Smooth muscle cell (in vitro differentiated cells): ENCODE data around the gene IQGAP2. TPM values are rescaled to one million over a fixed set of nuclear protein-coding genes. Genes with fewer than 3 reads are reported as not detected.
A peak's percentile ranks its signal among the peaks of the same experiment; 100 is the strongest.

Source experiments
- DNase-seq: peaks from one replicate; lab custom pipeline; 2025; ENCODE audit not compliant: unreplicated experiment; lab: John Stamatoyannopoulos, UW
- H2AFZ ChIP-seq: fragments of 200-600 bp; sonication (generic); 2 replicates; pipeline ENCODE4 v1.6.0; 2016; ENCODE audit warnings: antibody characterized with exemption, low read depth, mild to moderate bottlenecking
- H3F3A ChIP-seq: fragments of 200-600 bp; sonication (generic); 2 replicates; pipeline ENCODE4 v1.6.0; 2017; ENCODE audit warnings: antibody characterized with exemption, low read depth
- H3K27ac ChIP-seq: fragments of 200-600 bp; sonication (generic); 2 replicates; pipeline ENCODE4 v1.5.1; 2016; ENCODE audit warnings: low read depth, mild to moderate bottlenecking
- H3K27me3 ChIP-seq: fragments of 200-600 bp; sonication (generic); 2 replicates; pipeline ENCODE4 v1.6.1; 2016; ENCODE audit warnings: low read depth, mild to moderate bottlenecking
- H3K36me3 ChIP-seq: fragments of 200-600 bp; sonication (generic); 2 replicates; pipeline ENCODE4 v1.5.1; 2016; ENCODE audit warnings: low read depth
- H3K4me1 ChIP-seq: fragments of 200-600 bp; sonication (generic); 2 replicates; pipeline ENCODE4 v1.5.1; 2016; ENCODE audit warnings: low read depth
- H3K4me2 ChIP-seq: fragments of 200-600 bp; sonication (generic); 2 replicates; pipeline ENCODE4 v1.6.0; 2016; ENCODE audit warnings: mild to moderate bottlenecking
- H3K4me3 ChIP-seq: fragments of 200-600 bp; sonication (generic); 2 replicates; pipeline ENCODE4 v1.5.1; 2016; ENCODE audit warnings: mild to moderate bottlenecking
- H3K79me2 ChIP-seq: fragments of 200-600 bp; sonication (generic); 2 replicates; pipeline ENCODE4 v1.6.0; 2016; ENCODE audit warnings: low read depth, mild to moderate bottlenecking
- H3K9ac ChIP-seq: fragments of 200-600 bp; sonication (generic); 2 replicates; pipeline ENCODE4 v1.6.0; 2016; ENCODE audit warnings: low read depth
- H3K9me3 ChIP-seq: fragments of 200-600 bp; sonication (generic); replicated peaks from 2 replicates; pipeline ENCODE4 v1.5.1; 2016; ENCODE audit warnings: low read depth
- H4K20me1 ChIP-seq: fragments of 200-600 bp; sonication (generic); 2 replicates; pipeline ENCODE4 v1.6.0; 2016; ENCODE audit warnings: low read depth
- WGBS: methylation state at CpG from one replicate; pipeline ENCODE4 v1.1.7; 2016; ENCODE audit warnings: low lambda C conversion rate; 5-methylcytosine and 5-hydroxymethylcytosine counted together
- polyA plus RNA-seq: library from polyadenylated mRNA; unstranded; fragments of >200 nt; fragmentation: Nextera tagmentation; extraction: Ambion mirVana; gene quantifications from 2 replicates; pipeline ENCODE4 v1.2.1, GENCODE V29; 2016
- total RNA-seq: library from RNA; depleted of rRNA; stranded (reverse); fragments of >200 nt; gene quantifications from 2 replicates; pipeline ENCODE4 v1.2.3, GENCODE V29; 2014
- TF ChIP-seq, protein P1 (sequence below): fragments of 200-600 bp; sonication (generic); IDR thresholded peaks from 2 replicates; pipeline ENCODE4 v1.5.1; 2017; ENCODE audit warnings: borderline replicate concordance, mild to moderate bottlenecking, antibody characterized with exemption; ENCODE audit not compliant: insufficient read depth, poor library complexity, severe bottlenecking

The IQGAP2 gene
- total and polyA plus RNA-seq, 2 experiments from 2014 or later: 7.3 to 16.6 TPM

DNA sequence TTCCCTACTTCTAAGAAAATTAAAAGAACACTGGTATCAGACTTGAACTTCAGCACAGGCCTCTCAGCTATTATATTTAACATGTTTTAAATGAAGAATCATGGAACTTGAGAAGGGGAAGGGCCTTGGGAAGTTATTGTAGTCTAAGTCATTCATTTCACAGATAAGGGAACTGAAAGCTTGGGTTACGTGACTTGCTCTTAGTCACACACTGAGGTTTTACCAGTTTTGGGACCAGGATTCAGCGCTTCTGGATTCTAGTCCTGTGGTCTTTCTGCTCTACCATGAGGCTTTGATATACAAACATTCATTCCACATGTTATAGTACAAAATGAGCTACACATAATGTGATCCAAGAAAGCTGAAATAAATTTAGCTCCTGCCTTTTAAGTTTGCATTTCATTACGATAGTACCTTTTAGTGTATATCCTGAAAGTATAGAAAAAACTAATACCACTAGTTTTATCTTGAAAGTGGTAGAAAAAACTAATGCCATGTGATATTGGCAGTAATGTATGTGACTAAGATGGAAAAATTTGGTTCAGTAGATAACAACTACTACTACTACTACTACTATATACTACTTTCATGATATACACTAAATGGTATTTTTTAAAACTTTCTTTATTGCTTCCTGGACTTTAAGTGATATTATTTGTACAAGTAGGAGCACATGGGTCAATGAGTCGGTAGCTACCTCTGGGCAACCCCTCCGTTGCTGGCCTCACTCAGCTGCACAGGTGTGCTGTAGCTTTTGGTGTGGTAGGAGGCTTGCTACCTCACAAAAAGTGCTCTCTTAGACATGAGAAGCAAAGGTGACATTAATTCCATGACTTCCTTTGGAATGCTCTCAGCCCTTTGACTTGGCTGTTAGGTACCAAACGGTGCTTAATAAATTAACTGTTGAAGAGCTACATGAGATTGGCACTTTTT is 179.4 kb downstream of the IQGAP2 start:
- H3K27ac ChIP-seq: peak overlapping the region; percentile 80
- H4K20me1 ChIP-seq: no peaks in the 10 kb centered on the region
- H3K9me3 ChIP-seq: no peaks in the 10 kb centered on the region
- DNase-seq: no peak
- no peak overlapping the region for H2AFZ ChIP-seq
- no peak overlapping the region for H3K9ac ChIP-seq
- peaks cover 7% of the 10 kb centered on the region for H3K4me1 ChIP-seq
- no peaks in the 10 kb centered on the region for H3K27me3 ChIP-seq
- 47% methylated on average over 6 of the region's 6 CpGs for whole genome bisulfite sequencing
- peak overlapping the region; percentile 72 for H3K4me2 ChIP-seq
- H3K4me3 ChIP-seq: no peak overlapping the region
- TF ChIP-seq, protein P1, sequence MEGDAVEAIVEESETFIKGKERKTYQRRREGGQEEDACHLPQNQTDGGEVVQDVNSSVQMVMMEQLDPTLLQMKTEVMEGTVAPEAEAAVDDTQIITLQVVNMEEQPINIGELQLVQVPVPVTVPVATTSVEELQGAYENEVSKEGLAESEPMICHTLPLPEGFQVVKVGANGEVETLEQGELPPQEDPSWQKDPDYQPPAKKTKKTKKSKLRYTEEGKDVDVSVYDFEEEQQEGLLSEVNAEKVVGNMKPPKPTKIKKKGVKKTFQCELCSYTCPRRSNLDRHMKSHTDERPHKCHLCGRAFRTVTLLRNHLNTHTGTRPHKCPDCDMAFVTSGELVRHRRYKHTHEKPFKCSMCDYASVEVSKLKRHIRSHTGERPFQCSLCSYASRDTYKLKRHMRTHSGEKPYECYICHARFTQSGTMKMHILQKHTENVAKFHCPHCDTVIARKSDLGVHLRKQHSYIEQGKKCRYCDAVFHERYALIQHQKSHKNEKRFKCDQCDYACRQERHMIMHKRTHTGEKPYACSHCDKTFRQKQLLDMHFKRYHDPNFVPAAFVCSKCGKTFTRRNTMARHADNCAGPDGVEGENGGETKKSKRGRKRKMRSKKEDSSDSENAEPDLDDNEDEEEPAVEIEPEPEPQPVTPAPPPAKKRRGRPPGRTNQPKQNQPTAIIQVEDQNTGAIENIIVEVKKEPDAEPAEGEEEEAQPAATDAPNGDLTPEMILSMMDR: no peak
- no peaks in the 10 kb centered on the region for H3F3A ChIP-seq
- H3K79me2 ChIP-seq: no peaks in the 10 kb centered on the region
- no peaks in the 10 kb centered on the region for H3K36me3 ChIP-seq

DNA sequence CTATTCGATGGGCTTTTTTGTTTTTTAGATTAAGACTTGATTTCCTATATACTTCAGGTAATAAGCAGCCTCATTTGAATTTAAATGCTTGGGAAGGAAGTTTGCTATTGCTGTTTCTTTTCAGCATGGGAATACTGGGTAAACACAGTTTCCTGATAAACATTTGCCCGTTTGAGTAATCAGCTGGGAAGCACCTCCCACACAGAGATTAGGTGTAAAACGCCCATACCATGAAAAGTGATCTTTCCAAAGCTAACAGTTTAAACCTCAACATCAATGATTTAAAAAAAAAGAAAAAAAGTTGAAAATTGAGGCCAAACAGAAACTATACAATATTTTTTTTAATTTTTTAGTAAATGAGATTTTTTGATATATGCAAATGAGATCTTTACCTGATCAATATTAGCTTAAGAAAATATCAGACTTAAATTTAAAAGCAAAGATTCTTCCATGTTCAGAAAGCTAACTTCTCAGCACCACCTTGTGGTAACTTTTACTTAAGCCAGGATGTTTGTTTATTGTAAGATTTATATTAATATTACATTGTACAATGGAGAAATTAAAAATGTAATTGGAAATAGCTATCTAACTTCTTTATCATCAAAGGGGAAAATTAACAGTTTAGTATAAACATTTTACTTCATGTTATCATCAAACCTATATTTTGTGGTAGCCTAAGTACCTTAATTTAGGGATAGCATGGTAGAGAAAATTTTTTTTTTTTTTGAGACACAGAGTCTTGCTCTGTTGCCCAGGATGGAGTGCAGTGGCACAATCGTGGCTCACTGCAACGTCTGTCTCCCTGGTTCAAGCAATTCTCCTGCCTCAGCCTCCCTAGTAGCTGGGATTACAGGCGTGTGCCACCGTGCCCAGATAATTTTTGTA is 180.3 kb downstream of the IQGAP2 start:
- no peaks in the 10 kb centered on the region for H3F3A ChIP-seq
- H4K20me1 ChIP-seq: no peaks in the 10 kb centered on the region
- H3K27ac ChIP-seq: peak overlapping the region; percentile 80
- H3K9me3 ChIP-seq: no peaks in the 10 kb centered on the region
- H3K9ac ChIP-seq: no peak overlapping the region
- no peaks in the 10 kb centered on the region for H3K27me3 ChIP-seq
- no peak overlapping the region for H2AFZ ChIP-seq
- H3K4me2 ChIP-seq: peak overlapping the region; percentile 72
- TF ChIP-seq, protein P1: peak; percentile 54
- H3K4me1 ChIP-seq: peaks cover 7% of the 10 kb centered on the region
- WGBS: 65% methylated on average over 7 of the region's 7 CpGs
- H3K4me3 ChIP-seq: no peak overlapping the region
- no peak for DNase-seq
- no peaks in the 10 kb centered on the region for H3K36me3 ChIP-seq
- H3K79me2 ChIP-seq: no peaks in the 10 kb centered on the region

DNA sequence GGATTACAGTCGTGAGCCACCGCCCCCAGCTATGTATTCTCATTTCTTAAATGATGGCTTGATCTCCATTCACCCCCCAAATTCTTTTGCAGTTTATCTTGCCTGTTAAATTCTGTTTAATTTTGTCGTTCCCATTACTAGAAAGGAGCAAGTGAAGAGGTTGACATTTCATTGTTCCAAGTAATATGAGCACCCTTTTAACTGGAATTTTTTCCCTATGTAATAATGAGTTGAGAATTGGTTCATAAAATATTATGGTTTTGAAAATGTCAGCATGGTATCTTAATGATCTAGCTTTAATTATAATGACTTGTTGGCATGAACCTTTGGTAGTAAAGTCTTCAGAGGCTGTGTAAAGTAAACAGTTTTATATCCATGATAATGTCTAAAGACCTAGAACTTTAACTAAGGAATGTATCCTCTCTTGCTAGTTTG is 182.7 kb downstream of the IQGAP2 start:
- no peak overlapping the region for H3K27ac ChIP-seq
- no peak overlapping the region for H2AFZ ChIP-seq
- no peaks in the 10 kb centered on the region for H4K20me1 ChIP-seq
- H3K9me3 ChIP-seq: no peaks in the 10 kb centered on the region
- H3K9ac ChIP-seq: no peak overlapping the region
- WGBS: 88% methylated on average over 3 of the region's 3 CpGs
- H3K36me3 ChIP-seq: no peaks in the 10 kb centered on the region
- H3K4me1 ChIP-seq: peaks cover 7% of the 10 kb centered on the region
- H3K4me2 ChIP-seq: no peak overlapping the region
- TF ChIP-seq, protein P1: no peak
- no peaks in the 10 kb centered on the region for H3F3A ChIP-seq
- DNase-seq: no peak
- H3K4me3 ChIP-seq: no peak overlapping the region
- no peaks in the 10 kb centered on the region for H3K79me2 ChIP-seq
- no peaks in the 10 kb centered on the region for H3K27me3 ChIP-seq
